Stimulated activated CD4-positive, alpha-beta T cell treated with anti-CD3 and anti-CD28 coated beads, Interleukin-4, amount 100 ng/mL, for 1 hour (primary cell): ENCODE data around the gene PRODH2.
A peak's percentile ranks its signal among the peaks of the same experiment; 100 is the strongest.
"Not testable (repeated sequence)": the region's sequence is repeated elsewhere in the genome, so short reads cannot be mapped to it uniquely, and the experiment has no call there.

Source experiments
- DNase-seq: peaks from one replicate; pipeline ENCODE4 v3.0.0-alpha.2; 2020

Gene PRODH2

GRCh38 chr19:35777961-35778360 lies 34.7 kb downstream of the PRODH2 start:
- DNase-seq, result no peak

- DNase-seq, result no peak
Measured at GRCh38 chr19:35777086-35777841, 35.4 kb downstream of the PRODH2 start.

GRCh38 chr19:35776102-35776788 lies 36.4 kb downstream of the PRODH2 start:
- DNase-seq, result no peak

GRCh38 chr19:35775298-35776101 lies 37.1 kb downstream of the PRODH2 start, which contains the start of gene ARHGAP33:
ARHGAP33 (plus strand) TSS chr19:35775564; CDS start chr19:35775659, 95 bp downstream.
- DNase-seq, result peak; percentile 99

GRCh38 chr19:35775046-35775297 lies 37.7 kb downstream of the PRODH2 start:
- DNase-seq, result no peak

GRCh38 chr19:35774274-35775045 lies 38.2 kb downstream of the PRODH2 start:
- no peak for DNase-seq

- DNase-seq, result no peak
Measured at GRCh38 chr19:35773020-35773806, 39.4 kb downstream of the PRODH2 start.

GRCh38 chr19:35772362-35772761 lies 40.3 kb downstream of the PRODH2 start:
- DNase-seq, result not testable (repeated sequence)

GRCh38 chr19:35768082-35768421 lies 44.6 kb downstream of the PRODH2 start:
- DNase-seq, result no peak

- no peak for DNase-seq
Measured at GRCh38 chr19:35767288-35768081, 45.2 kb downstream of the PRODH2 start.

- DNase-seq, result no peak
Measured at GRCh38 chr19:35766571-35767104, 46.0 kb downstream of the PRODH2 start.

GRCh38 chr19:35764432-35765315 lies 48.0 kb downstream of the PRODH2 start:
- no peak for DNase-seq

GRCh38 chr19:35760711-35761349 lies 51.8 kb downstream of the PRODH2 start:
- DNase-seq, result no peak

- DNase-seq, result no peak
Measured at GRCh38 chr19:35759697-35760096, 52.9 kb downstream of the PRODH2 start.

- DNase-seq, result peak; percentile 97
Measured at GRCh38 chr19:35757749-35758608, 54.7 kb downstream of the PRODH2 start, which contains the start of gene PROSER3. PROSER3 (plus strand) TSS chr19:35758176; CDS start chr19:35758216, 40 bp downstream.

GRCh38 chr19:35757231-35757748 lies 55.4 kb downstream of the PRODH2 start:
- no peak for DNase-seq

GRCh38 chr19:35756377-35757230 lies 56.0 kb downstream of the PRODH2 start, which contains the start of gene HSPB6:
HSPB6 (minus strand) TSS chr19:35757029; CDS start chr19:35757008, 21 bp downstream.
- no peak for DNase-seq
